NCI-H1930 (cell line): ENCODE results near the gene KCTD5.
A peak's percentile ranks its signal among the peaks of the same experiment; 100 is the strongest.
"Not testable (repeated sequence)": the region's sequence is repeated elsewhere in the genome, so short reads cannot be mapped to it uniquely, and the experiment has no call there.

Experiments
- DNase-seq, 2 experiments: peaks; one replicate each; lab custom pipeline; 2025; lab: John Stamatoyannopoulos, UW

Gene KCTD5

GRCh38 chr16:2682209-2683021 lies at the start of gene KCTD5:
Gene KCTD5, plus strand, starts transcription at chr16:2682523. Its CDS starts 26 bp downstream, at chr16:2682549.
- peak; percentile 95 to 97 for DNase-seq

GRCh38 chr16:2639071-2639721 lies 43.1 kb upstream of the KCTD5 start:
- DNase-seq = not testable (repeated sequence)

GRCh38 chr16:2639722-2640072 lies 42.6 kb upstream of the KCTD5 start:
- DNase-seq = not testable (repeated sequence)

- not testable (repeated sequence) for DNase-seq
Observed at GRCh38 chr16:2642561-2642960, 39.8 kb upstream of the KCTD5 start.

- DNase-seq = not testable (repeated sequence)
Observed at GRCh38 chr16:2644754-2645453, 37.4 kb upstream of the KCTD5 start.

GRCh38 chr16:2651268-2651871 lies 31.0 kb upstream of the KCTD5 start:
- not testable (repeated sequence) for DNase-seq

- DNase-seq = not testable (repeated sequence)
Observed at GRCh38 chr16:2653915-2654314, 28.4 kb upstream of the KCTD5 start.

GRCh38 chr16:2654949-2655348 lies 27.4 kb upstream of the KCTD5 start:
- not testable (repeated sequence) for DNase-seq

GRCh38 chr16:2656985-2657384 lies 25.3 kb upstream of the KCTD5 start:
- no peak for DNase-seq

- not testable (repeated sequence) for DNase-seq
Observed at GRCh38 chr16:2657803-2658202, 24.5 kb upstream of the KCTD5 start.

- not testable (repeated sequence) for DNase-seq
Observed at GRCh38 chr16:2659560-2659959, 22.8 kb upstream of the KCTD5 start.

GRCh38 chr16:2660014-2660662 lies 22.2 kb upstream of the KCTD5 start:
- DNase-seq = not testable (repeated sequence)

- DNase-seq = not testable (repeated sequence)
Observed at GRCh38 chr16:2660755-2661373, 21.5 kb upstream of the KCTD5 start.

- no peak for DNase-seq
Observed at GRCh38 chr16:2663553-2664546, 18.5 kb upstream of the KCTD5 start.

GRCh38 chr16:2664574-2664982 lies 17.7 kb upstream of the KCTD5 start:
- no peak for DNase-seq

- not testable (repeated sequence) for DNase-seq
Observed at GRCh38 chr16:2666671-2667070, 15.7 kb upstream of the KCTD5 start.

GRCh38 chr16:2669587-2669986 lies 12.7 kb upstream of the KCTD5 start:
- DNase-seq = not testable (repeated sequence)

GRCh38 chr16:2670017-2670416 lies 12.3 kb upstream of the KCTD5 start:
- DNase-seq = peak; percentile 28 to 52

GRCh38 chr16:2671193-2671592 lies 11.1 kb upstream of the KCTD5 start:
- DNase-seq = not testable (repeated sequence)

- no peak for DNase-seq
Observed at GRCh38 chr16:2671741-2672140, 10.6 kb upstream of the KCTD5 start.
